ENCODE data around the gene EPB41L4A. TPM values are rescaled to one million over a fixed set of nuclear protein-coding genes. Genes with fewer than 3 reads are reported as not detected.

Gene EPB41L4A
- total and polyA plus RNA-seq, 11 donors = 6.4 to 34.5 (median 16.2) TPM

DNA sequence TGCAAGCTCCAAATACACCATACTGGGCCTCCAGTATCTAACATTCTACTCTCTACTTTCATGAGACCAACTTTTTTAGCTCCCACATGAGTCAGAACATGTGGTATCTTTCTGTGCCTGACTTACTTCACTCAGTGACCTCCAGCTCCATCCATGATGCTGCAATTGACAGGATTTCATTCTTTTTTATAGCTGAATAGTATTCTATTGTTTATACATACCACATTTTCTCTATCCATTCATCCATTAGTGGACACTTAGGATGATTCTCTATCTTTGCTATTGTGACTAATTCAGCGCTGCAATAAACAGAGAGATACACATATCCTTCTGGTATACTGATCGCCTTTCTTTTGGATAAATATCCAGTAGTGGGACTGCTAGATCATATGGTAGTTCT, 68.5 kb downstream of the EPB41L4A start:
- H3K4me3 ChIP-seq = no peak overlapping the region
- intact Hi-C loops (cut with DNase I) = loop anchor here in 1 of 10 donors (10.0 kb wide), 1 partner anchor 64 kb away; the partner anchor contains the start of gene EPB41L4A
- H3K27ac ChIP-seq = peak overlapping the region in 4 of 12 donors; percentile 12 to 36 (median 28)
- ATAC-seq = peak in 1 of 4 donors; percentile 34
- no peaks in the 10 kb centered on the region for H3K36me3 ChIP-seq
- DNase-seq = no peak
- no peak for TF ChIP-seq POLR2A (IDR thresholded peaks at IDR 0.05)
- TF ChIP-seq, protein P1, sequence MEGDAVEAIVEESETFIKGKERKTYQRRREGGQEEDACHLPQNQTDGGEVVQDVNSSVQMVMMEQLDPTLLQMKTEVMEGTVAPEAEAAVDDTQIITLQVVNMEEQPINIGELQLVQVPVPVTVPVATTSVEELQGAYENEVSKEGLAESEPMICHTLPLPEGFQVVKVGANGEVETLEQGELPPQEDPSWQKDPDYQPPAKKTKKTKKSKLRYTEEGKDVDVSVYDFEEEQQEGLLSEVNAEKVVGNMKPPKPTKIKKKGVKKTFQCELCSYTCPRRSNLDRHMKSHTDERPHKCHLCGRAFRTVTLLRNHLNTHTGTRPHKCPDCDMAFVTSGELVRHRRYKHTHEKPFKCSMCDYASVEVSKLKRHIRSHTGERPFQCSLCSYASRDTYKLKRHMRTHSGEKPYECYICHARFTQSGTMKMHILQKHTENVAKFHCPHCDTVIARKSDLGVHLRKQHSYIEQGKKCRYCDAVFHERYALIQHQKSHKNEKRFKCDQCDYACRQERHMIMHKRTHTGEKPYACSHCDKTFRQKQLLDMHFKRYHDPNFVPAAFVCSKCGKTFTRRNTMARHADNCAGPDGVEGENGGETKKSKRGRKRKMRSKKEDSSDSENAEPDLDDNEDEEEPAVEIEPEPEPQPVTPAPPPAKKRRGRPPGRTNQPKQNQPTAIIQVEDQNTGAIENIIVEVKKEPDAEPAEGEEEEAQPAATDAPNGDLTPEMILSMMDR (IDR thresholded peaks at IDR 0.05) = no peak
- no peaks in the 10 kb centered on the region for H3K27me3 ChIP-seq
- 86 to 93% (median 89%) methylated on average over 2 of the region's 2 CpGs for WGBS, 4 donors
- H3K9me3 ChIP-seq = no peaks in the 10 kb centered on the region
- peaks cover 0 to 26% (median 12%) of the 10 kb centered on the region in 12 donors for H3K4me1 ChIP-seq

DNA sequence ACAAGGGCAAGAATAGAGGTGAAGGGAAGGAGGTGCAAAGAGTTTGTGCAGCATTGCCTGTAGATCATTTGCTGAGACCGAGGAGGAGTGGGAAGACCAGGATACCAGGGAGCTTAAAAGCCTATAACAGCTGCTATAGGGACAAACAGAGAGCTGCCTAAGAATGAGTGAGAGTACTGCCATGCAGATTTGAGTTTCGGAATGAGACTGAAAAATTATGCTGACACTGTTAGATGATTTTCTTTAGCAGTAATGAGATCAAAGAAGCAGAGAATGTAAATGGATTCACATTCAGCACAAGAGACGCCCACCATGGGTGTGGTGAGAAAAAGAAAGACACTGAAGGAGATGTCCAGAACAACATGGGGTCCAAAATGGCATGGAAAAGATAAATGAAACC, 69.7 kb downstream of the EPB41L4A start:
- H3K4me3 ChIP-seq = no peak overlapping the region
- WGBS, 4 donors = 85 to 93% (median 89%) methylated on average over 3 of the region's 3 CpGs
- H3K4me1 ChIP-seq = peaks cover 0 to 21% (median 8%) of the 10 kb centered on the region in 12 donors
- no peaks in the 10 kb centered on the region for H3K9me3 ChIP-seq
- ATAC-seq = no peak
- DNase-seq = no peak
- no peaks in the 10 kb centered on the region for H3K36me3 ChIP-seq
- intact Hi-C loops (cut with DNase I) = no loop called here
- H3K27me3 ChIP-seq = no peaks in the 10 kb centered on the region
- TF ChIP-seq, protein P1 (IDR thresholded peaks at IDR 0.05) = no peak
- no peak overlapping the region for H3K27ac ChIP-seq

DNA sequence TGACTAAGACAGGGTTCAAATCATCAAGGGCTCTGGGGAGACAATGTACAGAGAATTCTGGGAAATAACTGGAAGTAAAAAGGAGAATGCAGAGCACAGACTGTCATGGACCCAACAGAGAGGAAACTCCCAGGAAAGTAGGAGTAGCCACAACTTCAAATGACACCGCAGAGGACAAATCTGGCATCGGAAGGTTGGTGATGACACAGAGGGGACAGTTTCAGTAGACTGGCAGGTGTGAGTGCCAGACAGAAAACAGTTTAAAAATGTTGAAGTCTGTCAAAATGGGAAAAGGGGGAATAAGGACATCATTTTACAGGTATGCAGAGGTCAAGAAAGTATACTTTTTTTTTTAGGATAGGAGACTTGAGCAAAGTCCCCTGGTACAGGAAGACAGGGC, 70.2 kb downstream of the EPB41L4A start:
- Histone ChIP-seq H3K4me3 (no peak overlapping the region), H3K36me3 (no peaks in the 10 kb centered on the region), H3K27ac (no peak overlapping the region), H3K9me3 (no peaks in the 10 kb centered on the region), H3K4me1 (peaks cover 0 to 22% (median 8%) of the 10 kb centered on the region in 12 donors), H3K27me3 (no peaks in the 10 kb centered on the region)
- no peak for DNase-seq
- no peak for TF ChIP-seq POLR2A (IDR thresholded peaks at IDR 0.05)
- TF ChIP-seq, protein P1 (IDR thresholded peaks at IDR 0.05) = no peak
- ATAC-seq = no peak
- WGBS, 4 donors = 69 to 76% (median 72%) methylated on average over 2 of the region's 2 CpGs
- intact Hi-C loops (cut with DNase I) = no loop called here

DNA sequence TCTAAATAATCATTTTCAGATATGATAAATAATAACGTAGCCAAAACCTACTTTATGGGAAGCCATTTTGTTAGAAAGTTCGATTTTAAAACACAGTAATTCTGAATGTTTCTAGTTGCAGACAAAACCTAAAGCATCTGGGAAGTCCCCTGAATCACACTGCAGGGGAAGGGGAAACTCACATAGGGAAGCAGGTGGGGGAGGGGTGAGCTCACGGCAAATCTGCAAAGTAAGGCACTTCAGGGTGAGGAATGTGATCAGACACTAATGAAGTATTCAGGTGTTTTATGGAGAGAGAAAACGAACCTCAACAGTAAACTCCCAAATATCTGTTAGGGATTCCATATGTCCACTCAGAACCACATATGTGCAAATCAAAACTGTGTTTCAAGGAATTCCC, 70.7 kb downstream of the EPB41L4A start:
- WGBS, 4 donors = 65 to 71% (median 67%) methylated on average over 4 of the region's 4 CpGs
- ATAC-seq (no peak), DNase-seq (no peak)
- H3K9me3 ChIP-seq = no peaks in the 10 kb centered on the region
- intact Hi-C loops (cut with DNase I) = no loop called here
- no peak overlapping the region for H3K4me3 ChIP-seq
- H3K27me3 ChIP-seq = no peaks in the 10 kb centered on the region
- no peaks in the 10 kb centered on the region for H3K36me3 ChIP-seq
- H3K4me1 ChIP-seq = peaks cover 0 to 22% (median 8%) of the 10 kb centered on the region in 12 donors
- no peak overlapping the region for H3K27ac ChIP-seq
- TF ChIP-seq POLR2A (IDR thresholded peaks at IDR 0.05) = no peak
- TF ChIP-seq, protein P1 (IDR thresholded peaks at IDR 0.05) = no peak
